ENCODE results near the gene AHI1. TPM values are rescaled to one million over a fixed set of nuclear protein-coding genes. Genes with fewer than 3 reads are reported as not detected.

Gene AHI1
- total RNA-seq, 2 donors from 2014 or later = 27.6 to 29.0 TPM

- H3K4me1 Mint-ChIP-seq = peaks cover 5% of the 10 kb centered on the region
- ATAC-seq (no peak), DNase-seq (no peak)
- H3K4me3 Mint-ChIP-seq = no peak overlapping the region
- peaks cover 5% of the 10 kb centered on the region for H3K27me3 Mint-ChIP-seq
- H3K27ac Mint-ChIP-seq = no peak overlapping the region
- no peaks in the 10 kb centered on the region for H3K36me3 Mint-ChIP-seq (ENCODE audit: low read depth)
- H3K9me3 ChIP-seq (ENCODE audit: control insufficient read depth, low read length, poor library complexity, severe bottlenecking) = no peaks in the 10 kb centered on the region
These were observed 260.8 kb downstream of the AHI1 start for GRCh38 chr6:135236732-135237131.

GRCh38 chr6:135236319-135236718 is 261.2 kb downstream of the AHI1 start:
- DNase-seq (no peak), ATAC-seq (no peak)
- H3K27ac Mint-ChIP-seq = no peak overlapping the region
- no peaks in the 10 kb centered on the region for H3K36me3 Mint-ChIP-seq (ENCODE audit: low read depth)
- no peaks in the 10 kb centered on the region for H3K9me3 ChIP-seq (ENCODE audit: control insufficient read depth, low read length, poor library complexity, severe bottlenecking)
- H3K27me3 Mint-ChIP-seq = peaks cover 5% of the 10 kb centered on the region
- no peak overlapping the region for H3K4me3 Mint-ChIP-seq
- H3K4me1 Mint-ChIP-seq = peaks cover 5% of the 10 kb centered on the region

- Mint-ChIP-seq H3K27me3 (peaks cover 11% of the 10 kb centered on the region), H3K27ac (no peak overlapping the region), H3K4me3 (no peak overlapping the region), H3K36me3 (ENCODE audit: low read depth) (peaks cover 2% of the 10 kb centered on the region), H3K4me1 (peaks cover 7% of the 10 kb centered on the region)
- DNase-seq = no peak
- no peaks in the 10 kb centered on the region for H3K9me3 ChIP-seq (ENCODE audit: control insufficient read depth, low read length, poor library complexity, severe bottlenecking)
- ATAC-seq = no peak
These were observed 261.8 kb downstream of the AHI1 start for GRCh38 chr6:135235716-135236115.

GRCh38 chr6:135234492-135234780 is 263.1 kb downstream of the AHI1 start:
- Mint-ChIP-seq H3K4me3 (no peak overlapping the region), H3K27ac (no peak overlapping the region), H3K27me3 (peaks cover 13% of the 10 kb centered on the region), H3K36me3 (ENCODE audit: low read depth) (peaks cover 2% of the 10 kb centered on the region), H3K4me1 (peaks cover 7% of the 10 kb centered on the region)
- DNase-seq = no peak
- H3K9me3 ChIP-seq (ENCODE audit: control insufficient read depth, low read length, poor library complexity, severe bottlenecking) = no peaks in the 10 kb centered on the region
- no peak for ATAC-seq

- peaks cover 2% of the 10 kb centered on the region for H3K36me3 Mint-ChIP-seq (ENCODE audit: low read depth)
- no peak for ATAC-seq
- H3K4me1 Mint-ChIP-seq = peaks cover 7% of the 10 kb centered on the region
- DNase-seq = no peak
- H3K27me3 Mint-ChIP-seq = peaks cover 10% of the 10 kb centered on the region
- no peaks in the 10 kb centered on the region for H3K9me3 ChIP-seq (ENCODE audit: control insufficient read depth, low read length, poor library complexity, severe bottlenecking)
- H3K27ac Mint-ChIP-seq = no peak overlapping the region
- no peak overlapping the region for H3K4me3 Mint-ChIP-seq
These were observed 263.7 kb downstream of the AHI1 start for GRCh38 chr6:135233686-135234491.
